Esophagus muscularis mucosa (tissue), 4 donors: ENCODE results near the gene SPAG16. TPM values are rescaled to one million over a fixed set of nuclear protein-coding genes. Genes with fewer than 3 reads are reported as not detected.

Experiments used
- DNase-seq: peaks from one replicate; pipeline ENCODE4 v3.0.0-alpha.2; 2017; ENCODE audit errors: extremely low spot score
- H3K27ac ChIP-seq, 4 donors: fragments of 200-600 bp; sonication (generic); replicated peaks in 1 of 4; 1 replicate in 3 of 4; 2 replicates in 1 of 4; pipeline ENCODE4 v1.5.1; 2016 to 2019; ENCODE audit warnings: mild to moderate bottlenecking in 1 of 4
- H3K27me3 ChIP-seq, 4 donors: fragments of 200-600 bp; sonication (generic); one replicate each; pipeline versions ENCODE4 v1.5.1 to v1.6.0; 2016 to 2019
- H3K36me3 ChIP-seq, 4 donors: fragments of 200-600 bp; sonication (generic); one replicate each; pipeline ENCODE4 v1.5.1; 2016 to 2019
- H3K4me1 ChIP-seq, 4 donors: fragments of 200-600 bp; sonication (generic); one replicate each; pipeline ENCODE4 v1.5.1; 2016 to 2019
- H3K4me3 ChIP-seq, 4 donors: fragments of 200-600 bp; sonication (generic); 1 replicate in 2 of 4; 2 replicates in 2 of 4; pipeline ENCODE4 v1.5.1; 2016 to 2019; ENCODE audit warnings: mild to moderate bottlenecking in 4 of 4, moderate library complexity in 1 of 4
- H3K9me3 ChIP-seq, 4 donors: fragments of 200-600 bp; sonication (generic); 1 replicate in 3 of 4; 2 replicates in 1 of 4; pipeline ENCODE4 v1.5.1; 2016 to 2019
- CTCF ChIP-seq, 3 experiments: fragments of 200-600 bp in 2 of 3; fragments of 450-650 bp in 1 of 3; sonication (generic) in 2 of 3; IDR thresholded peaks; one replicate each; pipeline ENCODE4 v1.5.1; 2017 to 2019; ENCODE audit warnings: antibody characterized with exemption in 3 of 3, mild to moderate bottlenecking in 2 of 3, moderate library complexity in 1 of 3
- EP300 ChIP-seq: sonication (generic); formaldehyde crosslinking; IDR thresholded peaks from one replicate; pipeline ENCODE4 v1.6.1; 2017; ENCODE audit warnings: antibody characterized with exemption
- POLR2A ChIP-seq: fragments of 450-650 bp; IDR thresholded peaks from one replicate; pipeline ENCODE4 v1.6.1; 2017; ENCODE audit warnings: antibody characterized with exemption, moderate library complexity, mild to moderate bottlenecking, low read depth
- POLR2AphosphoS5 ChIP-seq, 2 donors: sonication (generic); formaldehyde crosslinking; IDR thresholded peaks; one replicate each; pipeline ENCODE4 v1.6.1; 2017; ENCODE audit warnings: antibody characterized with exemption in 2 of 2
- WGBS: methylation state at CpG from one replicate; pipeline ENCODE4 v1.1.5; 2018; 5-methylcytosine and 5-hydroxymethylcytosine counted together
- intact Hi-C: fragments of 100-400 bp; cut with DNase I; formaldehyde crosslinking; loops from one replicate; pipeline ENCODE4 v1.15.1; 2023
- total RNA-seq, 4 donors: library from RNA; depleted of rRNA; stranded (reverse); fragments of >200 nt; gene quantifications; one replicate each; pipeline versions ENCODE4 v1.1.0 to v1.2.1, GENCODE V29; 2016

SPAG16 gene
- total RNA-seq, 4 donors from 2014 or later = 26.8 to 36.1 (median 31.0) TPM

DNA sequence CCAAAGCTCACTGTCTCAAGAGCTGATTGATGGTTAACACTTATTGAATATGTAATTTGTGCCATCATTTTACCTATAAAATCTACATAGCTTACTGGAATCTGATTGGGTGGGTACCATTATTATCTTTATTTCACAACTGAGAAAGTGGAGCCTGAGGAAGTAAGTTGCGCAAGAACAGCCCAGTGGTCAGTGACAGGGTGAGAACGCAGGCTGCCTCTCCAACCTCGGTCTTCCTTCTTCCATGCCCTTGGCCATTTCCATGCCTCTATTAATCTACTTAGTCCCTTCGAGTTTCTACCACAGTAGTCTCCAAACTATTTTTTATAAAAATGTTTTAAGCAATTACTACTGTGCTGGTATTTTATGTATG lies 735.7 kb downstream of the SPAG16 start:
- peaks cover 0 to 9% (median 9%) of the 10 kb centered on the region in 4 donors for H3K4me1 ChIP-seq
- H3K36me3 ChIP-seq = no peaks in the 10 kb centered on the region
- H3K27me3 ChIP-seq = no peaks in the 10 kb centered on the region
- no peak for DNase-seq
- H3K9me3 ChIP-seq = no peaks in the 10 kb centered on the region
- no peak overlapping the region for H3K4me3 ChIP-seq
- TF ChIP-seq CTCF (IDR thresholded peaks at IDR 0.05) = no peak
- TF ChIP-seq POLR2AphosphoS5 (IDR thresholded peaks at IDR 0.05) = no peak
- TF ChIP-seq EP300 = no peak
- TF ChIP-seq POLR2A = no peak
- H3K27ac ChIP-seq = no peak overlapping the region
- intact Hi-C loops = no loop called here
- WGBS = 78% methylated on average over 4 of the region's 4 CpGs

GRCh38 chr2:214029190-214029589 lies 744.9 kb downstream of the SPAG16 start:
- H3K27ac ChIP-seq = no peak overlapping the region
- 90% methylated on average over 2 of the region's 2 CpGs for WGBS
- H3K4me1 ChIP-seq = no peaks in the 10 kb centered on the region
- DNase-seq = no peak
- no peaks in the 10 kb centered on the region for H3K27me3 ChIP-seq
- no peak for TF ChIP-seq POLR2A
- no peak for TF ChIP-seq CTCF (IDR thresholded peaks at IDR 0.05)
- no peak for TF ChIP-seq EP300
- TF ChIP-seq POLR2AphosphoS5 (IDR thresholded peaks at IDR 0.05) = no peak
- H3K9me3 ChIP-seq = no peaks in the 10 kb centered on the region
- intact Hi-C loops = no loop called here
- no peak overlapping the region for H3K4me3 ChIP-seq
- H3K36me3 ChIP-seq = no peaks in the 10 kb centered on the region

GRCh38 chr2:214031566-214031965 lies 747.3 kb downstream of the SPAG16 start:
- H3K9me3 ChIP-seq = no peaks in the 10 kb centered on the region
- WGBS = 68% methylated on average over 1 of the region's 1 CpG

GRCh38 chr2:214034417-214034816 lies 750.2 kb downstream of the SPAG16 start:
- Histone ChIP-seq H3K27me3 (no peaks in the 10 kb centered on the region), H3K36me3 (no peaks in the 10 kb centered on the region), H3K4me1 (no peaks in the 10 kb centered on the region), H3K4me3 (no peak overlapping the region), H3K9me3 (no peaks in the 10 kb centered on the region), H3K27ac (no peak overlapping the region)
- 87% methylated on average over 3 of the region's 3 CpGs for WGBS
- no peak for TF ChIP-seq EP300
- no peak for TF ChIP-seq POLR2AphosphoS5 (IDR thresholded peaks at IDR 0.05)
- no peak for TF ChIP-seq CTCF (IDR thresholded peaks at IDR 0.05)
- TF ChIP-seq POLR2A = no peak
- DNase-seq = no peak
- intact Hi-C loops = no loop called here

More at GRCh38 chr2:214031566-214031965, 747.3 kb downstream of the SPAG16 start:
- H3K27me3 ChIP-seq = no peaks in the 10 kb centered on the region
- DNase-seq = no peak
- H3K4me3 ChIP-seq = no peak overlapping the region
- intact Hi-C loops = no loop called here
- no peaks in the 10 kb centered on the region for H3K4me1 ChIP-seq
- TF ChIP-seq CTCF (IDR thresholded peaks at IDR 0.05) (no peak), POLR2AphosphoS5 (IDR thresholded peaks at IDR 0.05) (no peak), EP300 (no peak), POLR2A (no peak)
- H3K36me3 ChIP-seq = no peaks in the 10 kb centered on the region
- H3K27ac ChIP-seq = no peak overlapping the region

DNA sequence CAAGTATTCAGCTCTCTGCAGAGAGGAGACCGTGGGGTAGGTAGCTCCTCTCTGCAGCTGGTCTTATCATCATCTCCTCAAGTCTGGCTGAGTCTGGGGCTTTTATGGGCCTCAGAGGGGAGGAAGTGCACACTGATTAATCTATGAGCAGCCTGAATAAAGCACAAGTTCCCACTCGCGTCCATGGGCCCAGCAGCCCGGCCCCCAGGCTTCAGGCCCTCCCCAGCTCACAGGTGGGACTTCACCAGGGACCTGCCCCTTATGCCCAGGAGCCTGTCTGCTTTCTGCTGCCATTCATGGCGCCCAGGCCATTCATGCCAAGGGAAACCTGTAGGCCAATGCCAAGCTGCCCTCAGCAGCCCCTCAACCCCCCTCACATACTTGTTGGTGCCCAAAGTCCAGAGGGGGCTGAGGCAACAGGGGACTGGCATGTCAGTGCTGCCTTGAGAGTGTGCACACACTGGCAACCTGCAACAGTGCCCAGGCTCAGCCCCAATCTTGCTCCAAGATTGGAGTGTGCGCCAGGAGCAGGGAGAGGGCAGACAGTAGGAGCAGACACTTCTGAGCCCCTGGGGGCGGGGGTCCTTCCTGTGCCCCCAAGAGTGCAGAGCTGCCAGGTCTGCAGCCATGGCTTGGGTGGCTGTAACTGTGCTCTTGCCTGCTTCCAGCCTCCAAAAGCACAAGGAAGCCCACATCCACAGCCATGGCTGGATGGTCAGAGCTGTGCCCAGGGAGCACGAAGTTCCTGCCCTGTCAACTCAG lies 751.0 kb downstream of the SPAG16 start:
- no peaks in the 10 kb centered on the region for H3K27me3 ChIP-seq
- no peaks in the 10 kb centered on the region for H3K36me3 ChIP-seq
- no peak overlapping the region for H3K4me3 ChIP-seq
- WGBS = 80% methylated on average over 1 of the region's 8 CpGs
- intact Hi-C loops = no loop called here
- no peak for DNase-seq
- H3K27ac ChIP-seq = no peak overlapping the region
- peaks cover 0 to 5% (median 0%) of the 10 kb centered on the region in 4 donors for H3K9me3 ChIP-seq
- no peak for TF ChIP-seq EP300
- H3K4me1 ChIP-seq = no peaks in the 10 kb centered on the region
